Activated CD8-positive, alpha-beta memory T cell treated with anti-CD3 and anti-CD28 coated beads, Interleukin-2, amount 50 U/mL, for 48 hours (primary cell): ENCODE measurements around the gene RAI2.
"Not testable (repeated sequence)": the region's sequence is repeated elsewhere in the genome, so short reads cannot be mapped to it uniquely, and the experiment has no call there.

Experiments
- DNase-seq: peaks from one replicate; pipeline ENCODE4 v3.0.0-alpha.2; 2020

Gene RAI2

GRCh38 chrX:17828171-17828570, 32.9 kb downstream of the RAI2 start:
- DNase-seq: no peak

DNA sequence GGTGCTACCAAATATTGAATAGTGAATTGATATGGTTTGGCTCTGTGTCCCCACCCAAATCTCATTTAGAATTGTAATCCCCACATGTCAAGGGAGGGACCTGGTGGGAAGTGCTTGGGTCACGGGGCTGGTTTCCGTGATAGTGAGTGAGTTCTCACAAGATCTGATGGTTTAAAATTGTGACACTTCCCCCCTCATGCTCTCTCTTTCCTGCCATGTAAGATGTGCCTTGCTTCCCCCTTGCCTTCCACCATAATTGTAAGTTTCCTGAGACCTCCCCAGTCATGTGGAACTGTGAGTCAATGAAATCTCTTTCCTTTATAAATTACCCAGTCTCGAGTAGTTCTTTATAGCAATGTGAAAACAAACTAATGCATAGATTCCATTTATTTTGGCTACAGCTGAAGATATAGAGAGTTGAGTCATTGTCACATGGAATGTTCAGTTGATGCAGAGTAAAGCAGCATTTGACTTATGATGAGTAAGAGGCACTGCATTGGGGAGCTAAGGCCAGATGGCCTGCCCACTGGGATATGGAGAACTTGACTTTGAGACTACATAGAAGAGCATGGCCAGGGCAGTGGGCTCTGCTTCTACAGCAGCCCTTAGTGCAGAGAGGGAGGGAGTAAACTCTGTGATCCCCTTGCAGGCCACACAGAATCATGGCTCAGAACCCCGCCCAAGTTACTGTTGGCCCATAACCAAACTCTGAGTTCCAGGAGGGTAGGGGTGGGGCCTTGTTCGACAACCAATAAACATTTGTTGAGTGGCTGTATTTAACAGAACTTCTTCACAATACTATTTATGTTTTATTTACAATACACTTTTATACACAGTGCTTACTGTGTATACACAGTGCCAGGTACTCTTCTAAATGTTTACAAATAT, 34.2 kb downstream of the RAI2 start:
- DNase-seq: no peak

DNA sequence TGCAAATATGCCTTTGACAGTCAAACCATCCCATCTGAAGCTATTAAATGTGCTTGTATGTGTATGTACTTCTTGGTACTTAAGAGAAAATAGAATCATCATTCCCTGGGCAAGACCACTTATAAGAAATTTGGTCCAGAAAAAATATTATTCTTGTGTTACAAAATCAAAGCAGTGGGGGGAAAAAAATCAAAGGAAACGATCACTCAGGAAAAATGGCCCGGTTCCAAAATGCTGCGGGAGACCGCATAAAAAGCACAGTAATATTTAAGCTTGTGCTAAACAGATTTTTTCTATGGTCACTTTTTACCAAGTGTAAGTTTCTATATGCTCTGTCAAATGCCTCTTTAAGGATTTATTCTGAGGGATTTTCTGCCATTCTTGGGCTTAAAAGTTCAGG, 36.1 kb downstream of the RAI2 start:
- no peak for DNase-seq

DNA sequence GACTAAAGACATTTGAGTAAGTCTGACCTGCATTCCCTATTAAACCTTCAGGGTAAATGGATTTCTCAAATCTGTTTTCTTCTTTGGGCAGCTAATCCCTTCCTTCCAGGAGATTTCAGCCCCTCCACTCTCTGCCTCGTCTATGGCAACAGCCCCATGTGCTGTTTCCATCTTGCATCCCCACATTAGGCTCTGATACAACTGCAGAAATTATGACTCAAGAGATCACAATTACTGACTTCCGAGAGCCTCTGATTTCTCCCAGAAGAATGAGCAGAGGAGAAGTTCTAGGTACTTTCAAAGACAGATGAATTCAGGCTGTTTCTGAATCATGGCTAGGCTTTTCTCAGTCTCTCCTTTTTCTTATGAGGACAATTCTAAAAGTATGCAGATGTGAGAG, 38.7 kb downstream of the RAI2 start:
- no peak for DNase-seq

- DNase-seq: no peak
Observed at GRCh38 chrX:17820100-17820499, 41.0 kb downstream of the RAI2 start.

- no peak for DNase-seq
Observed at GRCh38 chrX:17818726-17819125, 42.4 kb downstream of the RAI2 start.

DNA sequence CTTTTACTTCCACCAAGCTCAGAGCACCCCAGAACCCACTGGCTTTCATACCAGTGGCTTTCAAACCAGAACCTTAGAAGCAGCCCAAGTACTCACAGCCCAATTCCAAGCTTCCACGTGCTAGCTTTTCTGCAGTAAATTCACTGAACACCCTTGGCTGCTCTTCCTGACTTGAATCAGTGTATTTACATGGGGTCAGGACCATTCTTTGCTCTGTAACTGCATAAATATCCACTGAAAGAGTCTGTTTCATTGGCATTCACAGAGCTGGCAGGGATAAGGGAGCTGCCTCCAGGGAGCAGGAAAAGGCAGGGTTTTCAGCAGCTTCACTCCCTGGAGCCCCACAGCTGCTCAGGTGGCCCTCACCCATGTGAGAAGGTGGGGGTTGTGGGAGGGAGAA, 43.8 kb downstream of the RAI2 start:
- no peak for DNase-seq

DNA sequence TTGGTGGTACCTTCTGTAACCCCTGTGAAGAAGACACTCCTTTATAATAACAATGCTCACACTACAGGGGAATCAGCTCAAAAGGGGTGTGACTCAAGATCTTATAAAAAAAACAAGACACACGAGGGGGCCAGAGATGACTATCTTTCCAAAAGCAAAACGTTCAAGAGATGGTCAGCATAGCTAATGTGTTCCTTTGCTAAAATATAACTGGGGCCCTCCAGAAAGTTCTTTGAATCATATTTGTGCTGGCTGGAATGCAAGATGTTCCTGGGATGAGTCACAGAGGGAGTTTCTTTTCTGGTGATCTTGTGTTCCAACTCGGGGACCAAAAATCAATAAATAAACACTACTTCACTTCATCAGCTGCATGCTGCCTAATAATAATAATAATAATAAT, 46.5 kb downstream of the RAI2 start:
- DNase-seq: no peak

DNA sequence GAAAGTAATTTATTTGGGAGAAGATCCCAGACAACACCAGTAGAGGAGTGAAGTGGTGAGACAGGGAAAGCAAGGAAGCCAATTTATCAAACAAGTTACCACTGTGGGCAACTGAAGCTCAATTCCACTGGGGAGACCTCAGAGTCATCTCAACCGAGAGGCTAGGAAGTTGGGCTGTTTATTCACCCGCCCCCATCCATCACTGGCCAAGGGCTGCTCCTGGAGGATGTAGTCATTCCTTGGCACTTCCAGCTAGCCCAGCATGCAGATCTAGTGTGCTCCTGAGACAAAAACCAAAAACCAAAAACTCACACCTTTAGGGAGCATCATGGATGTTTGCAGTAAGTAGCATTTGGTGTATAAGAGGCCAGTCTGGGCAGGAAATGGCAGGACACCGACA, 47.0 kb downstream of the RAI2 start:
- DNase-seq: no peak

GRCh38 chrX:17813277-17813676, 47.8 kb downstream of the RAI2 start:
- no peak for DNase-seq

DNA sequence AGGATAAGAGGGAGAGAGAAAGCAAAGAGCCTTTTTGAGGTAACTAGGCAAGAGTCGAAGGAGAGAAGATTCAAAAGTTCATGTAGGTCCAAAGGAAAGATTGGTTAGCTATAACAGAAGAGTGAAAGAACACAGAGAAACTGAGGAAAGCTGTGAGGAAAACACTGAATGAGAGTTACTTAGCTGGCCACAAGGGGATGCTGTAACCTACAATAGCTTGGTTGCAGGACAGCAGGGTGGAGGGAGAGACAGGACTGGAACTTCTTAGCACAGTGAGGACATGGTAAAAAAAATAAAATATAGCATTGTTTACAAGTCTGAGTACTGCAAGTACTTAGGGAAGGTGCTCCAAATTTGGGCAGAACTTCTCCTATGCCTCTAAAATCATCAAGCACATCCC, 48.3 kb downstream of the RAI2 start:
- DNase-seq: no peak

- DNase-seq: no peak
Observed at GRCh38 chrX:17809984-17810383, 51.1 kb downstream of the RAI2 start.

- DNase-seq: no peak
Observed at GRCh38 chrX:17809273-17809672, 51.8 kb downstream of the RAI2 start.

DNA sequence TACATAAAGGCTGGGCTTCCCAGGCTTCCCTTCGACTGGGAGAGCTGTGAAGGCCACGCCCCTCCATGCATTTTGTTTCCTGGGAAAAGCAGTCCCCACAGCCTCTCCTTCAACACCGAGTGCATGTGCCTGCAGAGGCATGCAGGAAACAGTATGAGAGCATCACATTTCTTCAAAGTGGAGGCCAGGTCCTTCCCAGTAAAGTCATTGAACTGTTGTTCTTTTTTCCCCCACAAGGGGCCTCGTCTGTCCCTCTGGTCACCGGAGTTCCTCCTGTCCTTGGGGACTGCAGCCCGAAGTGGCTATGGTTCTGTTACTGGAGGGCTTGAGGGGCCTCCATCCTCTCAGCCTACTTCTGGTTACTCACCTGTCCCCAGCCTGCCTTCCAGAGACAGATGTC, 56.0 kb downstream of the RAI2 start:
- no peak for DNase-seq

GRCh38 chrX:17803449-17803848, 57.6 kb downstream of the RAI2 start:
- DNase-seq: no peak

GRCh38 chrX:17802756-17803155, 58.3 kb downstream of the RAI2 start:
- DNase-seq: no peak

- no peak for DNase-seq
Observed at GRCh38 chrX:17801431-17801830, 59.7 kb downstream of the RAI2 start.

GRCh38 chrX:17798921-17799320, 62.2 kb downstream of the RAI2 start:
- DNase-seq: no peak

- no peak for DNase-seq
Observed at GRCh38 chrX:17792826-17793225, 68.3 kb downstream of the RAI2 start.

- no peak for DNase-seq
Observed at GRCh38 chrX:17788956-17789562, 72.0 kb downstream of the RAI2 start.

GRCh38 chrX:17788439-17788838, 72.7 kb downstream of the RAI2 start:
- DNase-seq: peak; percentile 68

- no peak for DNase-seq
Observed at GRCh38 chrX:17787557-17787956, 73.5 kb downstream of the RAI2 start.

GRCh38 chrX:17786554-17787347, 74.3 kb downstream of the RAI2 start:
- DNase-seq: not testable (repeated sequence)

DNA sequence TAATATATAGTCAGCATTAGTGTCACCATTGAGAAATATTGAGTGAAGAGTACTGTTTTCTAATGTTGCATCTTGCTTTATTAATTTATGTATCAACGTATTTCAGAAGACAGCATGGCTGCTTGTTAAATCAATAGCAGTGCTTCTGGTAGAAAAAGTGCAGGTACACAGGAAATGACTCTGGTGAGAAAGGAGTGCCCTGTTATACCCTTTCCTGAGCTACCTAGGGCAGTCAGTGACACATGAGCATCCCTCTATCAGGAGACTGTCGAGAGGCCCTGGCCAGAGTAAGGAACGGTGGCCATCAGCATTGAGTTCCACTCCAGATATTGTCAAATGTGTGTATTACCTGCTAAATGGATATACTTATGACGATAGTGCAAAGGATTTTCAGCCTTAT, 81.7 kb downstream of the RAI2 start:
- DNase-seq: no peak
